HCT116 (cell line): ENCODE data around the gene KRTAP4-6. TPM values are rescaled to one million over a fixed set of nuclear protein-coding genes. Genes with fewer than 3 reads are reported as not detected.

Source experiments
- ATAC-seq: fragments of 200-7000 bp; cut with Tn5 transposase; 2 replicates; pipeline ENCODE4 v1.9.1; 2020; ENCODE audit warnings: mild to moderate bottlenecking, moderate library complexity
- BruUV-seq: library from RNA; stranded (reverse); fragments of 400-500 nt; replicated peaks from 2 replicates; lab custom pipeline; 2021; lab: Mats Ljungman, UMichigan
- CTCF ChIA-PET: fragments of 300-600 bp; sonication (Branson Sonifier 250); formaldehyde crosslinking; loops from one replicate; lab custom pipeline; 2021; ENCODE audit warnings: antibody characterized with exemption; lab: Charles Lee
- POLR2A ChIA-PET: fragments of 300-600, 350-600 bp; sonication (Branson Sonifier 250); formaldehyde crosslinking; loops from one replicate; lab custom pipeline; 2021; ENCODE audit warnings: antibody characterized with exemption; lab: Charles Lee
- RAD21 ChIA-PET, 2 experiments: fragments of 300-600 bp; sonication (Branson Sonifier 250); formaldehyde crosslinking; loops; one replicate each; lab custom pipeline; 2023; ENCODE audit warnings: low total read pairs in 2 of 2; ENCODE audit not compliant: uncharacterized antibody in 2 of 2, unreplicated experiment in 2 of 2, low non-redundant PET in 1 of 2; lab: Charles Lee
- DNase-seq: peaks from one replicate; pipeline ENCODE4 v3.0.0-alpha.2; 2010; ENCODE audit warnings: low read depth, low spot score
- H2AFZ ChIP-seq: fragments of 200-600 bp; shearing (Covaris generic), sonication (generic); 2 replicates; pipeline ENCODE4 v1.6.1; 2017; ENCODE audit warnings: low read depth, mixed run types, mixed read lengths, antibody characterized with exemption, low read length; ENCODE audit not compliant: poor library complexity, severe bottlenecking
- H3K27ac ChIP-seq: 2 replicates; pipeline ENCODE4 v1.5.1; 2012; ENCODE audit warnings: low read depth, low read length
- H3K27me3 ChIP-seq: fragments of 200-600 bp; sonication (generic); 2 replicates; pipeline ENCODE4 v1.6.1; 2016; ENCODE audit warnings: mixed run types, low read length, mixed read lengths; ENCODE audit not compliant: insufficient read depth
- H3K36me3 ChIP-seq, 2 experiments: fragments of 200-500 bp in 1 of 2; fragments of 200-600 bp in 1 of 2; sonication (Bioruptor generic) in 1 of 2; sonication (generic) in 1 of 2; 2 replicates each; pipeline versions ENCODE4 v1.5.1 to v1.6.1; 2014 to 2016; ENCODE audit warnings: low read length in 2 of 2, inconsistent platforms in 1 of 2, mixed read lengths in 1 of 2, mixed run types in 1 of 2; ENCODE audit not compliant: insufficient read depth in 2 of 2, control insufficient read depth in 1 of 2
- H3K4me1 ChIP-seq, 2 experiments: fragments of 200-600 bp in 1 of 2; sonication (generic) in 1 of 2; 2 replicates each; pipeline versions ENCODE4 v1.5.1 to v1.6.1; 2012 to 2017; ENCODE audit warnings: low read length in 2 of 2, inconsistent platforms in 1 of 2, mild to moderate bottlenecking in 1 of 2, mixed read lengths in 1 of 2, mixed run types in 1 of 2, moderate library complexity in 1 of 2; ENCODE audit not compliant: insufficient read depth in 2 of 2, control insufficient read depth in 1 of 2
- H3K4me2 ChIP-seq: fragments of 200-600 bp; sonication (generic); 2 replicates; pipeline ENCODE4 v1.6.1; 2017; ENCODE audit warnings: mixed run types, low read length, mixed read lengths
- H3K4me3 ChIP-seq, 2 experiments: fragments of 200-600 bp in 1 of 2; sonication (generic) in 1 of 2; replicated peaks in 1 of 2; 2 replicates each; pipeline ENCODE4 v1.5.1; 2011 to 2016; ENCODE audit warnings: low read length in 2 of 2, control low read depth in 1 of 2, low read depth in 1 of 2, mild to moderate bottlenecking in 1 of 2, mixed read lengths in 1 of 2, mixed run types in 1 of 2
- H3K79me2 ChIP-seq: fragments of 200-600 bp; sonication (generic); 2 replicates; pipeline ENCODE4 v1.6.1; 2017; ENCODE audit warnings: mild to moderate bottlenecking, mixed run types, low read length, moderate library complexity, mixed read lengths; ENCODE audit not compliant: insufficient read depth
- H3K9ac ChIP-seq: fragments of 200-600 bp; sonication (generic); 2 replicates; pipeline ENCODE4 v1.6.1; 2016; ENCODE audit warnings: low read length, mixed read lengths
- H3K9me2 ChIP-seq: fragments of 200-600 bp; sonication (generic), shearing (Covaris generic); 2 replicates; pipeline ENCODE4 v1.6.1; 2017; ENCODE audit warnings: mixed run types, mild to moderate bottlenecking, moderate library complexity; ENCODE audit not compliant: insufficient read depth
- H3K9me3 ChIP-seq, 2 experiments: fragments of 200-500 bp in 1 of 2; fragments of 200-600 bp in 1 of 2; sonication (Bioruptor generic) in 1 of 2; sonication (generic) in 1 of 2; 2 replicates each; pipeline ENCODE4 v1.6.1; 2014 to 2017; ENCODE audit warnings: low read length in 2 of 2, mixed read lengths in 2 of 2, inconsistent platforms in 1 of 2, low read depth in 1 of 2, mild to moderate bottlenecking in 1 of 2, mixed run types in 1 of 2, moderate library complexity in 1 of 2; ENCODE audit not compliant: control insufficient read depth in 1 of 2, insufficient read depth in 1 of 2
- H4K20me1 ChIP-seq: fragments of 200-600 bp; sonication (generic), shearing (Covaris generic); 2 replicates; pipeline ENCODE4 v1.6.1; 2017; ENCODE audit warnings: mixed run types, mild to moderate bottlenecking, moderate library complexity; ENCODE audit not compliant: insufficient read depth
- ELF1 ChIP-seq: IDR thresholded peaks from 2 replicates; pipeline ENCODE4 v1.6.1; 2012; ENCODE audit warnings: low read depth, borderline replicate concordance
- FOSL1 ChIP-seq: IDR thresholded peaks from 2 replicates; pipeline ENCODE4 v1.6.1; 2012; ENCODE audit warnings: low read depth
- JUND ChIP-seq: IDR thresholded peaks from 2 replicates; pipeline ENCODE4 v1.6.1; 2012
- intact Hi-C: fragments of 100-400 bp; cut with micrococcal nuclease; formaldehyde crosslinking; loops from 2 replicates; pipeline ENCODE4 v1.10.0; 2022
- total RNA-seq: library from RNA; stranded (reverse); gene quantifications from one replicate; pipeline ENCODE4 v1.2.1, GENCODE V29; 2021; ENCODE audit not compliant: unreplicated experiment
- TF ChIP-seq, protein P1 (sequence below), 3 experiments: fragments of 200-600 bp in 1 of 3; sonication (generic) in 1 of 3; IDR thresholded peaks in 2 of 3; conservative IDR thresholded peaks in 1 of 3; 2 replicates each; pipeline ENCODE4 v1.5.1; 2012 to 2017; ENCODE audit warnings: low read depth in 2 of 3, low read length in 2 of 3, antibody characterized with exemption in 1 of 3, borderline replicate concordance in 1 of 3, control low read depth in 1 of 3, mild to moderate bottlenecking in 1 of 3, mixed read lengths in 1 of 3, mixed run types in 1 of 3, moderate library complexity in 1 of 3; ENCODE audit not compliant: insufficient read depth in 1 of 3
- TF ChIP-seq, protein P2 (sequence below): IDR thresholded peaks from 2 replicates; pipeline ENCODE4 v1.6.1; 2012

The KRTAP4-6 gene
- total RNA-seq, 1 experiment from 2014 or later: not detected

DNA sequence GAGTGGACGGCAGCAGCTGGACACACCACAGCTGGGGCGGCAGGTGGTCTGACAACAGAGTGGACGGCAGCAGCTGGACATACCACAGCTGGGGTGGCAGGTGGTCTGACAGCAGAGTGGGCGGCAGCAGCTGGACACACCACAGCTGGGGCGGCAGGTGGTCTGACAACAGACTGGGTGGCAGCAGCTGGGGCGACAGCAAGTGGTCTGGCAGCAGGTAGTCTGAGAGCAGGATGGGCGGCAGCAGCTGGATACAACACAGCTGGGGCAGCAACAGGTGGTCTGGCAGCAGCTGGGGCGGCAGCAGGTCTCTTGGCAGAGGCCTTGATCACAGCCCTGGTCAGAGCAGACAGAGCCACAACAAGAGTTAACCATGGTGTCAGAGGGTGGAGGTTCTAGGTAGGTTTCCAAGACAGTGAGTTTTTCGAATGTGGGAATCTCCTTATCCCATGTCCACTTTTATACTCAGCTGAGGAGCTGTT is 44.2 kb upstream of the KRTAP4-6 start, which contains the start of gene KRTAP4-1:
Gene KRTAP4-1 (minus strand): TSS at position 432 of the 482 bp plus-strand sequence. CDS start 57 bp downstream, at position 375.
- BruUV-seq: no TSS peak
- no peaks in the 10 kb centered on the region for H3K79me2 ChIP-seq
- DNase-seq (no peak), ATAC-seq (no peak)
- intact Hi-C loops: no loop called here
- H4K20me1 ChIP-seq: no peaks in the 10 kb centered on the region
- no peak within 1 kb of the TSS for H3K9ac ChIP-seq
- H3K4me1 ChIP-seq: peaks cover 0 to 10% of the 10 kb centered on the region in 2 experiments; a peak in 1 of 4 replicates
- peak within 1 kb of the TSS; percentile 24 for H2AFZ ChIP-seq
- H3K27ac ChIP-seq: no peak within 1 kb of the TSS
- H3K9me3 ChIP-seq: no peaks in the 10 kb centered on the region
- no peak within 1 kb of the TSS for H3K4me3 ChIP-seq
- H3K9me2 ChIP-seq: no peaks in the 10 kb centered on the region
- no peaks in the 10 kb centered on the region for H3K27me3 ChIP-seq
- H3K4me2 ChIP-seq: no peak within 1 kb of the TSS
- CTCF ChIA-PET: no interaction called here
- no peaks in the 10 kb centered on the region for H3K36me3 ChIP-seq
- no peak for TF ChIP-seq FOSL1
- TF ChIP-seq ELF1: no peak
- TF ChIP-seq JUND: no peak
- TF ChIP-seq, protein P1, sequence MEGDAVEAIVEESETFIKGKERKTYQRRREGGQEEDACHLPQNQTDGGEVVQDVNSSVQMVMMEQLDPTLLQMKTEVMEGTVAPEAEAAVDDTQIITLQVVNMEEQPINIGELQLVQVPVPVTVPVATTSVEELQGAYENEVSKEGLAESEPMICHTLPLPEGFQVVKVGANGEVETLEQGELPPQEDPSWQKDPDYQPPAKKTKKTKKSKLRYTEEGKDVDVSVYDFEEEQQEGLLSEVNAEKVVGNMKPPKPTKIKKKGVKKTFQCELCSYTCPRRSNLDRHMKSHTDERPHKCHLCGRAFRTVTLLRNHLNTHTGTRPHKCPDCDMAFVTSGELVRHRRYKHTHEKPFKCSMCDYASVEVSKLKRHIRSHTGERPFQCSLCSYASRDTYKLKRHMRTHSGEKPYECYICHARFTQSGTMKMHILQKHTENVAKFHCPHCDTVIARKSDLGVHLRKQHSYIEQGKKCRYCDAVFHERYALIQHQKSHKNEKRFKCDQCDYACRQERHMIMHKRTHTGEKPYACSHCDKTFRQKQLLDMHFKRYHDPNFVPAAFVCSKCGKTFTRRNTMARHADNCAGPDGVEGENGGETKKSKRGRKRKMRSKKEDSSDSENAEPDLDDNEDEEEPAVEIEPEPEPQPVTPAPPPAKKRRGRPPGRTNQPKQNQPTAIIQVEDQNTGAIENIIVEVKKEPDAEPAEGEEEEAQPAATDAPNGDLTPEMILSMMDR (IDR thresholded peaks at IDR 0.05 in 2 of 3, conservative IDR thresholded peaks at IDR 0.05 in 1 of 3; ENCODE audit: borderline replicate concordance in 1 of 3, insufficient read depth in 1 of 3, low read depth in 2 of 3, low read length in 2 of 3): no peak
- TF ChIP-seq, protein P2, sequence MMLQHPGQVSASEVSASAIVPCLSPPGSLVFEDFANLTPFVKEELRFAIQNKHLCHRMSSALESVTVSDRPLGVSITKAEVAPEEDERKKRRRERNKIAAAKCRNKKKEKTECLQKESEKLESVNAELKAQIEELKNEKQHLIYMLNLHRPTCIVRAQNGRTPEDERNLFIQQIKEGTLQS: no peak
- RAD21 ChIA-PET: no interaction called here
- POLR2A ChIA-PET: interaction anchor here (0.6 kb wide), 1 partner anchor 280 kb away, joined by 5 read pairs; no protein-coding TSS in a partner anchor
